Lower leg skin (tissue), 4 donors: ENCODE data around the gene DNAJC17. TPM values are rescaled to one million over a fixed set of nuclear protein-coding genes. Genes with fewer than 3 reads are reported as not detected.

Experiments used
- DNase-seq, 2 donors: peaks; one replicate each; pipeline ENCODE4 v3.0.0-alpha.2; 2019; ENCODE audit warnings: low spot score in 2 of 2
- H3K4me3 ChIP-seq: fragments of 200-600 bp; sonication (generic); 2 replicates; pipeline ENCODE4 v1.5.1; 2017; ENCODE audit warnings: mild to moderate bottlenecking, low read depth; ENCODE audit not compliant: poor library complexity, severe bottlenecking
- CTCF ChIP-seq, 3 donors: fragments of 450-650 bp; IDR thresholded peaks; one replicate each; pipeline ENCODE4 v1.5.1; 2016; ENCODE audit warnings: antibody characterized with exemption in 3 of 3, mild to moderate bottlenecking in 3 of 3, moderate library complexity in 2 of 3
- POLR2A ChIP-seq, 2 donors: fragments of 450-650 bp; IDR thresholded peaks; one replicate each; pipeline ENCODE4 v1.6.1; 2016 to 2017; ENCODE audit warnings: antibody characterized with exemption in 2 of 2, mild to moderate bottlenecking in 1 of 2, moderate library complexity in 1 of 2
- WGBS, 2 donors: methylation state at CpG; one replicate each; pipeline ENCODE4 v1.1.5; 2018; 5-methylcytosine and 5-hydroxymethylcytosine counted together
- intact Hi-C: fragments of 100-400 bp; cut with DNase I; formaldehyde crosslinking; loops from one replicate; pipeline ENCODE4 v1.15.0; 2023; ENCODE audit warnings: low total_unique reads
- total RNA-seq, 4 donors: library from RNA; depleted of rRNA; stranded (reverse); fragments of >200 nt; gene quantifications; one replicate each; pipeline ENCODE4 v1.1.0, GENCODE V29; 2016

Gene DNAJC17
- total RNA-seq, 4 donors from 2014 or later = 16.5 to 53.1 (median 29.3) TPM

- 18 to 19% methylated on average over 4 of the region's 4 CpGs for WGBS, 2 donors
- intact Hi-C loops = no loop called here
- DNase-seq = peak in 1 of 2 donors; percentile 53
- TF ChIP-seq POLR2A (IDR thresholded peaks at IDR 0.05) = no peak
- no peak for TF ChIP-seq CTCF (IDR thresholded peaks at IDR 0.05)
- no peak overlapping the region for H3K4me3 ChIP-seq
Observed at GRCh38 chr15:40787344-40787841, 19.9 kb downstream of the DNAJC17 start.

GRCh38 chr15:40785814-40786213 lies 21.5 kb downstream of the DNAJC17 start:
- WGBS, 2 donors = 67 to 75% methylated on average over 2 of the region's 2 CpGs
- intact Hi-C loops = no loop called here
- DNase-seq = no peak
- no peak overlapping the region for H3K4me3 ChIP-seq
- no peak for TF ChIP-seq POLR2A (IDR thresholded peaks at IDR 0.05)
- TF ChIP-seq CTCF (IDR thresholded peaks at IDR 0.05) = no peak

GRCh38 chr15:40785164-40785563 lies 22.1 kb downstream of the DNAJC17 start:
- 62 to 67% methylated on average over 3 of the region's 3 CpGs for WGBS, 2 donors
- intact Hi-C loops = no loop called here

GRCh38 chr15:40782609-40783227 lies 24.6 kb downstream of the DNAJC17 start:
- 66 to 74% methylated on average over 8 of the region's 8 CpGs for WGBS, 2 donors
- intact Hi-C loops = loop anchor here (5.0 kb wide), 1 partner anchor 35 kb away; no protein-coding TSS in a partner anchor
- TF ChIP-seq POLR2A (IDR thresholded peaks at IDR 0.05) (no peak), CTCF (IDR thresholded peaks at IDR 0.05) (peak in 1 of 3 donors; percentile 27)
- DNase-seq = peak; percentile 47 to 91
- H3K4me3 ChIP-seq = no peak overlapping the region

More at GRCh38 chr15:40785164-40785563, 22.1 kb downstream of the DNAJC17 start:
- TF ChIP-seq CTCF (IDR thresholded peaks at IDR 0.05) = no peak
- no peak for TF ChIP-seq POLR2A (IDR thresholded peaks at IDR 0.05)
- no peak overlapping the region for H3K4me3 ChIP-seq
- no peak for DNase-seq

GRCh38 chr15:40776537-40777141 lies 30.6 kb downstream of the DNAJC17 start:
- intact Hi-C loops = no loop called here
- DNase-seq = peak in 1 of 2 donors; percentile 74
- 42 to 54% methylated on average over 11 of the region's 11 CpGs for WGBS, 2 donors
- TF ChIP-seq POLR2A (IDR thresholded peaks at IDR 0.05) = no peak
- no peak for TF ChIP-seq CTCF (IDR thresholded peaks at IDR 0.05)
- H3K4me3 ChIP-seq = no peak overlapping the region
